IPS-20b (cell line): Measurements from ENCODE around the gene LRRC75A.

ENCODE experiments used
- H3K27ac ChIP-seq: one replicate; pipeline ENCODE4 v1.5.1; 2013; ENCODE audit warnings: low read length
- H3K27me3 ChIP-seq: 2 replicates; pipeline ENCODE4 v1.6.1; 2013; ENCODE audit warnings: mild to moderate bottlenecking, low read length, inconsistent platforms; ENCODE audit not compliant: insufficient read depth
- H3K36me3 ChIP-seq: 2 replicates; pipeline ENCODE4 v1.6.1; 2013; ENCODE audit warnings: low read depth, mild to moderate bottlenecking, inconsistent platforms, low read length, moderate library complexity; ENCODE audit not compliant: insufficient read depth
- H3K4me1 ChIP-seq: 2 replicates; pipeline ENCODE4 v1.6.1; 2013; ENCODE audit warnings: mild to moderate bottlenecking, control low read depth, inconsistent platforms, low read length, moderate library complexity; ENCODE audit not compliant: insufficient read depth
- H3K4me3 ChIP-seq: 2 replicates; pipeline ENCODE4 v1.5.1; 2013; ENCODE audit warnings: mild to moderate bottlenecking, low read length, inconsistent platforms
- H3K9ac ChIP-seq: 2 replicates; pipeline ENCODE4 v1.6.1; 2013; ENCODE audit warnings: low read depth, mild to moderate bottlenecking, inconsistent platforms, low read length, moderate library complexity
- H3K9me3 ChIP-seq: 2 replicates; pipeline ENCODE4 v1.6.1; 2013; ENCODE audit warnings: mild to moderate bottlenecking, low read depth, low read length, inconsistent platforms; ENCODE audit not compliant: insufficient read depth

The LRRC75A gene

GRCh38 chr17:16513873-16514272, 21.9 kb upstream of the LRRC75A start:
- Histone ChIP-seq H3K4me1 (peaks cover 17% of the 10 kb centered on the region; the same call in 1 of the 2 replicates), H3K9me3 (no peaks in the 10 kb centered on the region), H3K27me3 (peaks cover 22% of the 10 kb centered on the region), H3K9ac (no peak overlapping the region), H3K4me3 (no peak overlapping the region), H3K27ac (no peak overlapping the region), H3K36me3 (no peaks in the 10 kb centered on the region)

GRCh38 chr17:16512011-16512410, 20.0 kb upstream of the LRRC75A start:
- Histone ChIP-seq H3K4me3 (no peak overlapping the region), H3K9ac (no peak overlapping the region), H3K9me3 (no peaks in the 10 kb centered on the region), H3K27me3 (peaks cover 15% of the 10 kb centered on the region), H3K36me3 (no peaks in the 10 kb centered on the region), H3K27ac (no peak overlapping the region), H3K4me1 (peaks cover 17% of the 10 kb centered on the region; the same call in 1 of the 2 replicates)

GRCh38 chr17:16511593-16511992, 19.6 kb upstream of the LRRC75A start:
- H3K36me3 ChIP-seq: no peaks in the 10 kb centered on the region
- H3K27me3 ChIP-seq: peaks cover 12% of the 10 kb centered on the region
- H3K9me3 ChIP-seq: no peaks in the 10 kb centered on the region
- H3K4me3 ChIP-seq: no peak overlapping the region
- no peak overlapping the region for H3K9ac ChIP-seq
- H3K27ac ChIP-seq: no peak overlapping the region
- peaks cover 17% of the 10 kb centered on the region; the same call in 1 of the 2 replicates for H3K4me1 ChIP-seq

- H3K9me3 ChIP-seq: no peaks in the 10 kb centered on the region
- no peaks in the 10 kb centered on the region for H3K27me3 ChIP-seq
- no peak overlapping the region for H3K27ac ChIP-seq
- no peak overlapping the region for H3K4me3 ChIP-seq
- H3K36me3 ChIP-seq: no peaks in the 10 kb centered on the region
- H3K9ac ChIP-seq: no peak overlapping the region
- H3K4me1 ChIP-seq: peaks cover 12% of the 10 kb centered on the region; the same call in 1 of the 2 replicates
Observed at GRCh38 chr17:16507918-16508533, 16.0 kb upstream of the LRRC75A start.

- Histone ChIP-seq H3K4me1 (no peaks in the 10 kb centered on the region), H3K27me3 (no peaks in the 10 kb centered on the region), H3K9me3 (no peaks in the 10 kb centered on the region), H3K9ac (no peak overlapping the region), H3K4me3 (no peak overlapping the region), H3K27ac (no peak overlapping the region), H3K36me3 (no peaks in the 10 kb centered on the region)
Observed at GRCh38 chr17:16506188-16506587, 14.2 kb upstream of the LRRC75A start.

GRCh38 chr17:16504984-16505383, 13.0 kb upstream of the LRRC75A start:
- Histone ChIP-seq H3K27ac (no peak overlapping the region), H3K4me1 (no peaks in the 10 kb centered on the region), H3K36me3 (no peaks in the 10 kb centered on the region), H3K9ac (no peak overlapping the region), H3K27me3 (no peaks in the 10 kb centered on the region), H3K4me3 (no peak overlapping the region), H3K9me3 (no peaks in the 10 kb centered on the region)

GRCh38 chr17:16496820-16497489, 5.0 kb upstream of the LRRC75A start:
- no peak overlapping the region for H3K27ac ChIP-seq
- peaks cover 9% of the 10 kb centered on the region; the same call in 1 of the 2 replicates for H3K4me1 ChIP-seq
- H3K36me3 ChIP-seq: no peaks in the 10 kb centered on the region
- no peaks in the 10 kb centered on the region for H3K9me3 ChIP-seq
- H3K27me3 ChIP-seq: peaks cover 27% of the 10 kb centered on the region
- no peak overlapping the region for H3K4me3 ChIP-seq
- no peak overlapping the region for H3K9ac ChIP-seq

GRCh38 chr17:16495980-16496819, 4.2 kb upstream of the LRRC75A start:
- H3K36me3 ChIP-seq: no peaks in the 10 kb centered on the region
- no peak overlapping the region for H3K27ac ChIP-seq
- peaks cover 29% of the 10 kb centered on the region for H3K27me3 ChIP-seq
- no peaks in the 10 kb centered on the region for H3K9me3 ChIP-seq
- H3K4me3 ChIP-seq: no peak overlapping the region
- peaks cover 9% of the 10 kb centered on the region; the same call in 1 of the 2 replicates for H3K4me1 ChIP-seq
- no peak overlapping the region for H3K9ac ChIP-seq

- Histone ChIP-seq H3K36me3 (no peaks in the 10 kb centered on the region), H3K9ac (no peak overlapping the region), H3K27me3 (peaks cover 35% of the 10 kb centered on the region)
Observed at GRCh38 chr17:16495561-16495960, 3.6 kb upstream of the LRRC75A start.

GRCh38 chr17:16494059-16494458, 2.1 kb upstream of the LRRC75A start:
- no peaks in the 10 kb centered on the region for H3K9me3 ChIP-seq
- no peaks in the 10 kb centered on the region for H3K36me3 ChIP-seq
- no peak overlapping the region for H3K9ac ChIP-seq
- H3K4me1 ChIP-seq: peaks cover 12% of the 10 kb centered on the region; the same call in 1 of the 2 replicates
- H3K27ac ChIP-seq: no peak overlapping the region
- peaks cover 43% of the 10 kb centered on the region for H3K27me3 ChIP-seq
- no peak overlapping the region for H3K4me3 ChIP-seq

More at GRCh38 chr17:16495561-16495960, 3.6 kb upstream of the LRRC75A start:
- Histone ChIP-seq H3K9me3 (no peaks in the 10 kb centered on the region), H3K27ac (no peak overlapping the region), H3K4me1 (peaks cover 9% of the 10 kb centered on the region; the same call in 1 of the 2 replicates), H3K4me3 (no peak overlapping the region)

- Histone ChIP-seq H3K27me3 (peaks cover 43% of the 10 kb centered on the region), H3K9me3 (no peaks in the 10 kb centered on the region), H3K9ac (no peak overlapping the region), H3K27ac (no peak overlapping the region), H3K4me1 (peaks cover 17% of the 10 kb centered on the region; the same call in 1 of the 2 replicates), H3K36me3 (no peaks in the 10 kb centered on the region), H3K4me3 (no peak overlapping the region)
Observed at GRCh38 chr17:16493531-16494046, 1.6 kb upstream of the LRRC75A start.
